ENCODE data around the gene IKZF3.
"Not testable (repeated sequence)": the region's sequence is repeated elsewhere in the genome, so short reads cannot be mapped to it uniquely, and the experiment has no call there.

The IKZF3 gene

DNA sequence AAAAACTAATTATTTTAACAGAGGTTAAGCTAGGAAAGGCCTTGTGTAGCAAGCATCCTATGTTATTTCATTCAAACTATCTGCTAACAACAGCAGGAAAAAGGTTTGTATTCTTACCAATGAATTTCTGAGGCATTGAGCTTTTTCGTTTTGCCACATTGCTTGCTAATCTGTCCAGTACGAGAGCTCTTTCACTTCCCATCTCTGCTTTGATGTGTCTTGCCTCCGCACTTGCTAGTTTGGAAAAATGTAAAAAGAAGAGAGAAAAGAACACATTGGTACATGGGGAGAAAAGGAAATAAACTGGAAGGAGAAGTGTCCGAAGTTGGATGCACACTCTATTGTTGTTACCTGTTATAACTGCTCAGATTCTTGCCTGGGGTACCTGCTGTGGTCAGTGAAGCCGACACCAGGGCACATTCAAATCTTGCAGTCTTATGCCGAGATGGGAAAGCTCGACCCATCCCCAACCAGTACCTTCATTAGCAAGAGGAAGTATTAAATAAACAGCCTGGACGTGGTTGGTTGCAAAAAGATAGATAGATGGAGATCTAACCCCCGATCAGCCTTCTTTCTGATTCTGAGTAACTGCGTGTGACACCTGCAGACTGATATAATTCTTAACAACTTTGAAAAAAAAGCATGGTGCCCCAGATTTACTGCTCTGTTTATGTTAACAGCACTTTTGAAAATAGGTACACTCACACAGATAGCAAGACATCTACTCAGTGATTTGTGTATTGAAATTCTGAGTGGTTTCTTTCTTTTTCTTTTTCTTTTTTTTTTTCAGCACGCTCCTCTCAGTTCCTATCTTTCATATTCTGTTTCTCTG is 86.4 kb downstream of the IKZF3 start:
- no peak for DNase-seq

DNA sequence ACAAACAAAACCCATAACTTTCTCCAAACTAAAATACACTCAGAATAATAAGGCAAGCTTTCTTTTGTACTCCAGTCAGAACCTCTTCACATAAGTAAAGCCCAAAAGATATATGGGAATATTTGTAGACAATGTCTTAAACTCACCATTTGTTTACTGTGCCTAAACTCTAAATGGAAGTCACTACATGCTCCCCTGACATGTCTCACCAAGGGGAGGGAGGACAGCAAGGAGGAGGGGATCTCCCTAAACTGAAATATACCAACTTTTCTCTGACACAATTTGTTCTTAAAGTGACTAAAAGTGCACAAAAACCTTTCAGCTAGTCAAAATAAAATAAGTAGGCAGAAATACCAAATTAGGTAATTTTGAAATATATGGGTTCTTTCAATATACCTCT is 87.9 kb downstream of the IKZF3 start:
- no peak for DNase-seq

DNA sequence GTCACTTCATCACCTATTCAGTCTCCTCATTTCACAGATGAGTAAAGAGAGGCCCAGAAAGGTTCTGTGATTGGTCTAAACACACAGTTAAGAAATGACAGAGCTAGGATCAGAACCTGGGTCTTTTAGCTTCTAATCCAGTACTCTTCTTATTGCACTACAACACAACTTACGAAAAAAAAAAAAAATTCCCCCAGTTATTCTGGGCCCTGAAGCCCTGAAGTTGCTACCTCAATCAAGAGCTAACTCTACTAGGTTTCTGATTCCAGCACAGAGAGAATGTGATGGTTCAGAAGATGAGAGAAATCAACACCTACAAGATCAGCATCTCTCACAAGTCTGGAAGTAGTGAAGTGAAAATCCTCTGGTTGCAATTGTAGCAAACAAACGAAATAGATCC is 89.1 kb downstream of the IKZF3 start:
- no peak for DNase-seq

DNA sequence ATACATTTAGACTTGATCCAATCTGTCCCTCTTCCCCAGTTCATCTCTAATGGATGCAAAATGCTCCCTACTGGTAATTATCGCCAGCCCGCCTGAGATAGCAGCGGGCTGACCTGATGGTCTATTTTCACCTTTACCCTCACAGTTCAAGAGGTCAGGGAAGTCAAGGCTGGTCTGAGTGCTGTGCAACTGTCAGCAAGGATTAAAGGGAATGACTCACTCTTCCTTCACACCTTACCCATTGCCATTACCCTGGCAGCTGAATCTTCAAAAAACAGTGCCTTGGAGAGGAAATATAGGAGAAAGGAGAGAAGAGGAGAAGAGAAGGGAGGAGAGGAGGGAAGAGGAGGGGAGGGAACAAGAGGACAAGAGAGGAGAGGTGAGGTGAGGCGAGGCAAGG is 90.1 kb downstream of the IKZF3 start:
- no peak for DNase-seq

DNA sequence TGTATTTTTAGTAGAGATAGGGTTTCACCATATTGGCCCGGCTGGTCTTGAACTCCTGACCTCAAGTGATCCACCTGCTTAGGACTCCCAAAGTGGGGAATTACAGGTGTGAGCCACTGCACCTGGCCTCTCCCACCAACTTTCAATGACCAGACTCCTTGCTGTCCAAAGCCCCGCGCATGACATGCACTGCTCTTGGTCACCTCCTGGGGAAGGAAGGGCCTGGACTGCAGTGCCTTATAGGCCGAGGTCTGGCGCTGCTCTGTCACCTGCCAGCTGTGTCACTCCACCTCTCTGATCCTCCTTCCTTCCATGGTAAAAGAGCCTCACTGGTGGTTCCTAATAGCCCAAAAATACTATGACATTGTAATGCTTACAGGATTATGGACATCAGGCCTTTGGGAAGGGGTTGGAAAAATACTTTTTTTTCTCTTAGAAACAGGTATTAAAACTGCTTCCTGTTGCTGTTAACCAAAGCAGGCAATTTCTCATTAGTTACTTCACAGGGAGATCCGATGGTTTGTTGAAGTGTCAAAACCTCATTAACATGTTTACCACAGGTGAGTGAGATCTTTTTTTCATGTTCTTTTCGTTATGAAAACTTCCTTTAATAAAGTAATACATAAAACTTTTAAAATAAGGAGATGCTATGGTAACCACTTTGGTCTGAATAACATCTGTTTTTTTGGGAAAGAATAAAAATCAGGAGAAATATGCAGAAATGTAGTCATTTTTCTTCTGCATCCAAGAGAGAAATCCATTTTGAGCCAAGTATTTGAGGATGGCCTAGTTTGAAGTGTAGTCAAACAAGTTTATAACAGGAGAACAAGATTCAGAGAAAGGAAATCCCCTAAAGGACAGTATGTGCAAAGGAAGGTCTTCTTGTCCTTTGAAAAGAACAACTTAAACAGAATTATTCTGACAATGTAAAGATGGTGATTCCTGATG is 90.9 kb downstream of the IKZF3 start:
- no peak for DNase-seq

DNA sequence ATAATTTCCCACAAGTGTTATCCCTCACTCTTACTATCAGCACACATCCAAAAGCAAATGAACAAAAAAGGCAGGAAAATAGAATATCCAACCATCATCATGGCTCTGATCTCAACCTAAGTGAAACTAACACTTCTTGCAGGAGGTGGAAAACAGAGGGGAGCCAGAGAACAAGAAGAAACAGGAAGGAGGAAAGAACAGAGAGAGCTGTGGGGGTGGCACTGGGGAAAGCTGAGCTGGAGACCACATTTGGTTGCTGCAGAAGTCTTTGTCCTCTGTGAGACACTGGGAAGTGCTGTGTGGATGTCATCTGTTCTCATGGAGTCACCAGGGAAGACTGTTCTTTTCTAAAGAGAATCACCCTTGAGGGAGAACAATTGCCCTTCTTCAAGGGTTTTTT is 91.7 kb downstream of the IKZF3 start:
- DNase-seq = no peak

DNA sequence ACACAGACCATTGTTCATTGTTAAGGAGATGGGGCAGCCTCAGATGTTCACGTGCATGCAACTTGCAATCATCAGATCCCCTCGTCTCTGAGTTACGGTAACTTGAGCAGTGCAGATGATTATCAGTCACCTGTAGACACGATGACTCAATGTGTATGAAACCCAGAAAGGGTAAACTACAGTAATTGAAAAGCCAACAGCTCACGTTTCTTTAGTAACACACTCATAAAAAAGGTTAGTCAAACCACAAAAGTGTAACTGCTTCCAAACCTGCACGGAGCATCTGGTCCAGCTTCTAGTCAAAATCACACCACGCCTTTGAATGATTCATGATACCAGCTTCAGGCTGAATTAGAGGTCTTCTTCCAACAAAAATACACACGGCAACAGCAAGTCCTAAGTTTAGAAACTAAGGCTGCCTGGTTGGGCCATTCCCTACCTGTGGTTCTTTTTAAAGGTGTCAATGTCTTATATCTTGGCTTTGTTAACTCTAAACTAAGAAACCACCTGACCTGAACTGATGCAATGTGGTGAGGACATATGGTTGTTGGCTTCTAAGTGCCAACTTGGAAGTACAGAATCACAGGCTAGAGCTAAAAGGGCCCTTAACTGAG is 94.0 kb downstream of the IKZF3 start:
- no peak for DNase-seq

DNA sequence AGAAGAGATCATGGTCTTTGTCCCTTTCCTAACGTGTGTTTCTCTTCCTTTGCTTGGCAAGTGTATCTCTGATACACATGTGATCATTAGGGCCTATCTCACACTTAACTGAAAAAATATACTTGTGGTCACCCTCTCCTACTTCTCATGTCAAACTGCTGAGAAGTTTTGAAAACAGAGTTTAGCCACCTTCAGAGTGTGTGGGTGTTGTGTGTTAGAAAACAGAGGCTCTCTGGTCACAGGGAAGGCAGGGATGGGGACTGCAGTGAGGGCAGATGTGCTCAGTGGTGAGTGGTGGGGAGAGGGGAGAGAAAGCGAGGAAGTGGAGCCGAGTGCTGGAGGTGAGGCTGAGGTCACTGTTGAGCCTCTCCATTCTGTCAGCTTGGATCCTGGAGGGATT is 97.0 kb downstream of the IKZF3 start:
- DNase-seq = no peak

DNA sequence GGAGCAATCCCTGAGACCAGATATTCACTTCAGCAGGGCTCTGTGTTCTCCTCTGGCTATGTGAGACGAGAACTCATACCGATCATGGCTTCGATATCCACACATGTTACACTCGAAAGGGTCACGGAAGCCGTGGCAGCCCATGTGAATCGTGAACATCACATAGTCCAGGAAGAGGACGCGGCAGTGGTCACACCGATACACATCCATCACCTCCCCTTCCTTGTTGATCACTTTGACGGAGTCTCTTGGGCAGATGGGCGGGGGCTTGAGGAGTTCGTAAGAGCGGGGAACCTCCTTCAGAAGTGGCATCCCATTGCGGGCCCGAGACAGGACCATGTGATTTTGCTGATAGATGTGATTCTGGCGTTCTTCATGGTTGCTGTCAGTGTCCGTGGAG is 98.3 kb downstream of the IKZF3 start:
- DNase-seq = no peak

DNA sequence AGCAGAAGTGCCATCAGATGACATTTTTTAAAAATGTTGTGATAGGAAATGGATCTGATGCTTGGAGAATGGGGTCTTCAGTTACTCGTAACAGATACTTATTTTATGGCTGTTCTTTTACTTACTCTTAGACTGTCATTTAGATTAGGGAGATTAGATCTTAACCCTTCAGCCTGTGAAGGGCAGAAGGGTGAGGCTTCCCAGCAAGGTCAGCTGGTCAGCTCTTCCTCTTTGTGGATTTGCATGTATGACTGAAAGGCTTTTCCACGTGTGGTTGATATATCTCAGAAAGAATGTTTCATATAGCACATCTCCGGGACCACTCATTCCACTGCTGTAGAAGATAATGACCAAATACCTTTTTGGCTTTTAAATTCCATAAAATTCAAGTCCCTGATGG is 98.9 kb downstream of the IKZF3 start:
- peak; percentile 26 for DNase-seq

DNA sequence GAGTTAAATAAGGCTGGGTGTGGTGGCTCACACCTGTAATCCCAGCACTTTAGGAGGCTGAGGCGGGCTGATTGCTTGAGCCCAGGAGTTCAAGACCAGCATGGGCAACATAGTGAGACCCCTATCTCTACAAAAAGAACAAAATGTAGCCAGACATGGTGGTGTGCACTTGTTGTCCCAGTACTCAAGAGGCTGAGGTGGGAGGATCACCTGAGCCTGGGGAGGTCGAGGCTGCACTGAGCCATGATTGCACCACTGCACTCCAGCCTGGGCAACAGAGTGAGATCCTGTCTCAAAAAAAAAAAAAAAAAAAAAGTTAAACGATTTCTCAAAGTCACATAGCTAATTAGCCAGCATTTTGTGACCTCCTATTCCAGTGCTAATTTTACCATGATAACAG is 99.9 kb downstream of the IKZF3 start:
- DNase-seq = not testable (repeated sequence)

DNA sequence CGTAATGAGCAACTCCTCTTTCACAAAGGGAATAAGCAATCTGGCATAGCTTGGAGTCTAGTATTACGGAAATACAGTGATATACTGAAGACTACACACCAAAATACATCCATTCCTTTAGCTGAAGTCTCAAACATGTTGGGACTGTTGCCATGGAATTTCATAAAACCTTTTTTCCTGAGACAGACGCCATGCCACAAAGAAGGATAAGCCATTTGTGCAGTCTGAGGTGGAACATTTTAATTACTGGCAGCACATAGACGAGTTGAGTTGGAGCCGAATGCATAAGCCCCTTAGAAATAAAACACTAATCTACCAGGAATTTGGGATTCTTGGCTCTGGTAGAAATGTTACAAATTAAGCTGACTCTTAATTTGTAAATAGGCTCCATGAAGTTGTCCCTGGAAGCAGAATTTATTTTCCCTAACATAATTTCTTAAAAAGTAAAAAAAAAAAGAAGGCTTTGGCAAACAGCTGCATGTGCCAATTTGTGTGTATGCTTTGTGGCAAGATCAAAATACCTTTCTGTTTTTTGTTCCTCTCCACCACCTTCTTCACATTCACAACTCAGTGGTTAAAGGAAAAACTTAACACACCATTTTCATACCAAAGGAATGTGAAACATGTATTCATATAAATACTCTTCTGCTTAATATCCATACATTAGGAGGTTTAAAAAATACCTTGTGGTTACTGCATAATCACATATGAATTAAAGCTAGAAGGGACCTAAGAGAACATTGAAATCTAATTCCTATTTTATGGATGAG is 100.9 kb downstream of the IKZF3 start:
- DNase-seq = no peak

DNA sequence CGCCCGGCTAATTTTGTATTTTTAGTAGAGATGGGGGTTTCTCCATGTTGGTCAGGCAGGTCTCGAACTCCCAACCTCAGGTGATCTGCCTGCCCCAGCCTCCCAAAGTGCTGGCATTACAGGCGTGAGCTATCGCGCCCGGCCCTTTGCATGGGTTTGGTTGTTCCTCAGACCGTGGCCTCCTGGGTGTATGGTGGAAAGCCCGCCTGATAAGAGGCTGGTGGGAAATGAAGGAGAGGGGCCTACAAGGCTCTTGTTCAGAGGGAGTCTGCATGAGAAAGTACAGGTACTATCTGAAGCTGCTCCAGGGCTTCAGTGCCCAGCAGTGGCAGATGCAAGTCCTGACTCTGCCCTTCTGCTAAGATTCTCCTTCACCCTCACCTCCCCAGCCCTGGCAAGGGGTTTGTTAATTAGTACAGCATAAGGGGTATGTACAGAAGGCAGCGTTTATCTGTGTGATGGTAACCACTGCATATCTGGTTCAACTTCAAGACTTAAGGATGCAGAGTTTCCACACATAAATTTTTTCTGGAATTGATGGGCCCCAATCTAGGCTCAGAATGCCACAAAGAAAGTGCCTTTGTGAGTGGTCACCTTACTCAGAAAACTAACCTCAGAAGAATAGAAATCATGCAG is 102.1 kb downstream of the IKZF3 start:
- no peak for DNase-seq

DNA sequence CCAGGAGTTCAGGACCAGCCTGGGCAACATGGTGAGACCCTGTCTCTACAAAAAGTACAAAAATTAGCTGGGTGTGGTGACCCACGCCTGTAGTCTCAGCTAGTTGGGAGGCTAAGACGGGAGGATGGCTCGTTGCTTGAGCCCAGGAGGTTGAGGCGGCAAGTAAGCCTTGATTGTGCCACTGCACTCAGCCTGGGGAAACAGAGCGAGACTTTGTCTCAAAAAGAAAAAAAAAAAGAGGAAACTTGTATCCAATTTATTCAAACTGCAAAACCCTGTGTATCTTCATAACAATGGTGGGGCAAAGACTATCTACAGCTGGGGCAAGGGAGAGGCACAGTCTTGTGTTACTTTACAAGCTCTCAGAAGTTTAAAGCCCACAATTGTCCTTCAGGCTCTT is 104.9 kb downstream of the IKZF3 start:
- DNase-seq = no peak

DNA sequence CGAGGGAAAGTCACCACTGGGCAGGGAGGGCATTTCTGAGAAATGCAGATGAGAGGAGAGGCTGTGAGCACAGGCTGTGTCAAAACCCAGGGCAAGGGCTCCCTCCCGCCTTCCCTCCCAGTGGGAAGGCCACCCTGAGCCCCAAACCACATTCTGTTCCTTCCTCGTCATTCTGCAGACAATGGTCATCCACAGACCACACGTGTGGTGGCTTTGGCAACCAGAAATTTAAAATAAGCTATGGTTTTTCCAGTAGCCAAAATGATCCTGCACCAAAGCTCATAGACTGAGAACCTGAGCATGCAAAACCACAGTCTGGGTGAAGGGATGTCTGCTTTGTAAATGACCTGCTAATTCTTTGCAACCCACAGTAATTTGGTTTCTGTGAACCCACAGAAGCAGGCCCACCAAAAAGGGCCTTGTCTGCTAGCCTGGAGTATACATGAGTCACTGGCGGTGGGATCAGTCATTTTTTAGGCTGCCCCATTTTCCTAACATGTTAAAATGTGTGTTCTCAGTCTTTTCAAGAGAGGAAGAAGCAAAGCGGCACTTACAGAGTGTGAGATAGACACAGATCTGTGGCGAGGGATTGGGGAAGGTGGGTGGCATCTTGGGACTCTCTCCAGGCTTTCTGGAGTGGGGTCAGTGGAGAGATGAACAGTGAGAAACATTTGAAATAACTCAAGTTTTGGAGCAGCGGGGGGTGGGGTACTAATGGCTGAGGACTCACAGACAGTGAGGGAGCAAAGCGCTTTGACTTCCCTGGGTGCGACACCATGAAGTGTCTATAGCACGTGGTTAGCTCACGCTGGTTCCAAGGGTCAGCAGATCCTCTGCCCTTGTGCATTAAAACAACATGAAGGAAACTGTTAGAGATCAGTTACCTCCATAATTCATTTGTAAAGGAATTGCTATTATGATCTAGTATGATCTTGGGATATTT is 105.9 kb downstream of the IKZF3 start:
- no peak for DNase-seq

DNA sequence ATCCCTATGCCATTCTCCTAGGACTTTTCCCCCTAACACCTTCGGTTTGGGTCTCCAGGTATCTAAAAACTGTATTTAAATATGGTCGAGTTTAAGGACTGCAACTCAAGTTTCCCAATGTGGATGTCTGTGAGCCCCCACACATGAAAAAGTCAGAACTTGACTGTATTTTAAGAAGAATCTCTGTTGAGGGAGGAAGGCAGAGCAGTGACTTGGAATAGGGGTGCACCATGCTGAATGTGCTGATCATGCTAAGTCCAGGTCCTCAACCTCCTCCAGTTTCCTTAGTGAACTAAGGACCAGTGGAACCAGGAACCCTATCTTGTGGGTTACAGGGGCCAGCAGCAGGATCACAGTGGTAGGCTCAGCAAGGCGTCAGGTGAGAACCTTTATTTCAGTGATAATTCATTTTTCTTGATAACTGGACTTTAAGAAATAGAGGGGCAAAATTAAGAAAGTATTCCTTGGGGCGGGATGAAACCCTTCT is 106.9 kb downstream of the IKZF3 start:
- no peak for DNase-seq

DNA sequence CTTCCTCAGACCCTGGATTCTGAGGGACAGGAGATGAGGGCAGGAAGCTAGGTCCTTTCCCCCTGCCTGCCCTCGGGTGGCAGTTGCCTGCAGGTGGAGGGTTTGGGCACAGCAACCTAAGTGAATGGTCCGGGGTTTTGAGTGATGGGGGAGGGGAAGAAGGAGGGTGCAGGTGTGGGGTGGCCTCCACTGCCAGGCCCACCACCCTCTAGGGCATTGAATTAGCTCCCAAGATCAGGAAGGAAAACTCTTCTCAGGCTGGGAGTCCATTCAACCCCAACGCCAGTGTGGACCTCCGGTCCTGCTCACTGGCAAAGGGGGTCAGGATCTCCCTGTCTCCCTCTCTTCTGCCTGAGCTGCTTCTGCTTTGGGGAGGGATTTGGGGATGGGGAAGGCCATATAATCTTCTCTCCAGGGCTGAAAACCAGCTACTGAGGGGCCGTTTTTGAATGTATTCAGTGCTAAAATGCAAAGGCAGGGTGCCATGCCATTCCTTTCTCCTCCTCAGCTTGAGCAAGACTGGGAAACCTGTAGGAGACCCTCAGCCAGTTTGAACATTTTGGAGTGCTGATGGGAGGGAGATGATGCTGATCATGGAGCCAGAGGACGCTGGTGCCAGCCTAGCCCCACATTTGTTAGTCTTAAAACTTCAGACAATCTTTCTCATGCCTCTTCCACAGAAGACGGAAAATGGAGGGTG is 107.6 kb downstream of the IKZF3 start:
- DNase-seq = no peak

DNA sequence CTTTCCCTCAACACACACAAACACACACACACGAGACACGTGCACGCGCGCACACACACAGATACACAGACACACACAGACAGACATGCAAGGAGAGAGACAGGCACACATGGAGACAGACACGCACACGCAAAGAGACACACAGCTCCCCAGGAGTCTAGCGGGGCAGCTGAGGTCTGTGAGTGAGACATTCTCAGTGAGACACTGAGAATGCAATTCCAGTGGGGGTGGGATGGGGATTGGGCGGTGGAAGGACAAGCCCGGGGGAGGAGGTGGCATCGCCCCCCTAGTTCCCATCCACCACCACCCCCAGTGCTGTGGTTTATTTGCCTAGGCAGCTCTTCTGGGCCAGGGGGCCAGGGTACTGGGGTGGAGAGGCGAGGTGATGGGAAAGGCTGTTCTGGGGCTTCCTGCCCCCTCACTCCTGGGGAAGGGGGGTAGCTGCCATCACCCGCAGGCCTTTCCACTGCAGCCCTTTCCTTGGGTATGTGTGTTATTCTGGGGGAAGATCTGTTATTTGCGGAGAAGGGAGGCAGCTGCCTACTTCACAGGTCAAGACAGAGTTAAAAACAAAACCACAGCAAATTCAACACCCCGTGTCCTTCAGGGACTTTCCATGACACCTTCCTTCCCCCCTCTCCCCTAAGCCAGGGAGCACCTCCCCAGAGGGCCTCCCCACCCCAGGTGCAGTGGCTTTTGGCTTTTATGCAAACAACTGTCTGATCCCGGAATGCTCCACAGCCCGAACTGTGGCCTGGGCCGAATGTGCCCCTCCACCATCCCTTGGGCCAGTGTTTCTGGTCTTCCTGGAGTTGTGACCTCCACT is 108.3 kb downstream of the IKZF3 start:
- no peak for DNase-seq

DNA sequence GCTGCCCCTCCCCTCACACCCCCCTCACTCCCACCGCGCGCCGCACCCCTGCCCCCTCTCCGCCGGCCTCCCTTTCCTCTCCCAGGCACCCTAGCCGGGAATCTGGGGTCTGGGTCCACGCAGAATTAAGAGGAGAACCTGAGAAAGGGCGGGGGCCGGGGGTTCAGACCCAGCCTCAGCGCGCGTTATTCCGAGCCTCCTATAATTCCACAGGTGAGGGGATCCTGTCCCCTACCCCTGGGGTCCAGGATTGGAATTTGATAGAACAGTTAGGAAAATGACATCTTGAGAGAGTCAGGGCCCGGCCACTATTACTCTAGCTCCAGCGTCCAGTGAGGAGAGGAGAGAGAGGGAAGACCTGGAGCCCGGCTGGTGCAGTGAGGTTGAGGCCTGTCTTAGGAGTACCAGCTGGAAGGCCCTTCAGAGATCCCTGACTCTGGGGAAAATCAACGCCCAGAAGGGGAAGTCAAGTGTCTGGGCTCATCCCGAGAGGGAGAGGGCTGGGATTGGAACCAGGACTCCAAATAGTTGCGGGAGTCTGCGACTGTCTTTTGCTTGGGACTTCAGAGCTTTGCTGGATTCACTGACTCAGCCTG is 109.1 kb downstream of the IKZF3 start:
- DNase-seq = peak; percentile 8

Data from suppressor macrophage treated with lipopolysaccharide for 4 hours (primary cell).